ENCODE results near the gene PRKAG2. TPM values are rescaled to one million over a fixed set of nuclear protein-coding genes. Genes with fewer than 3 reads are reported as not detected.

The PRKAG2 gene
- total RNA-seq, 1 donor from 2014 or later: 17.9 TPM

GRCh38 chr7:151861881-151862280, 15.0 kb downstream of the PRKAG2 start:
- DNase-seq (ENCODE audit: extremely low spot score, unreplicated experiment): no peak
- no peaks in the 10 kb centered on the region for H3K36me3 Mint-ChIP-seq
- peaks cover 4% of the 10 kb centered on the region for H3K27me3 Mint-ChIP-seq
- H3K9me3 Mint-ChIP-seq: no peaks in the 10 kb centered on the region
- H3K27ac Mint-ChIP-seq: no peak overlapping the region
- TF ChIP-seq CTCF (conservative IDR thresholded peaks at IDR 0.05): no peak
- no peak overlapping the region for H3K4me3 Mint-ChIP-seq
- no peaks in the 10 kb centered on the region for H3K4me1 Mint-ChIP-seq (ENCODE audit: unreplicated experiment)

GRCh38 chr7:151860771-151861170, 16.1 kb downstream of the PRKAG2 start:
- Mint-ChIP-seq H3K27me3 (peaks cover 4% of the 10 kb centered on the region), H3K4me3 (no peak overlapping the region), H3K9me3 (no peaks in the 10 kb centered on the region), H3K36me3 (no peaks in the 10 kb centered on the region), H3K27ac (no peak overlapping the region), H3K4me1 (ENCODE audit: unreplicated experiment) (no peaks in the 10 kb centered on the region)
- no peak for DNase-seq (ENCODE audit: extremely low spot score, unreplicated experiment)
- no peak for TF ChIP-seq CTCF (conservative IDR thresholded peaks at IDR 0.05)

- Mint-ChIP-seq H3K9me3 (no peaks in the 10 kb centered on the region), H3K36me3 (no peaks in the 10 kb centered on the region), H3K27me3 (peaks cover 4% of the 10 kb centered on the region), H3K27ac (no peak overlapping the region), H3K4me1 (ENCODE audit: unreplicated experiment) (no peaks in the 10 kb centered on the region), H3K4me3 (no peak overlapping the region)
- TF ChIP-seq CTCF (conservative IDR thresholded peaks at IDR 0.05): no peak
- DNase-seq (ENCODE audit: extremely low spot score, unreplicated experiment): no peak
These were observed 16.8 kb downstream of the PRKAG2 start for GRCh38 chr7:151859948-151860685.

GRCh38 chr7:151859111-151859947, 17.6 kb downstream of the PRKAG2 start:
- Mint-ChIP-seq H3K4me3 (no peak overlapping the region), H3K27me3 (peaks cover 4% of the 10 kb centered on the region), H3K4me1 (ENCODE audit: unreplicated experiment) (no peaks in the 10 kb centered on the region), H3K9me3 (no peaks in the 10 kb centered on the region), H3K36me3 (no peaks in the 10 kb centered on the region), H3K27ac (no peak overlapping the region)
- DNase-seq (ENCODE audit: extremely low spot score, unreplicated experiment): no peak
- no peak for TF ChIP-seq CTCF (conservative IDR thresholded peaks at IDR 0.05)

DNA sequence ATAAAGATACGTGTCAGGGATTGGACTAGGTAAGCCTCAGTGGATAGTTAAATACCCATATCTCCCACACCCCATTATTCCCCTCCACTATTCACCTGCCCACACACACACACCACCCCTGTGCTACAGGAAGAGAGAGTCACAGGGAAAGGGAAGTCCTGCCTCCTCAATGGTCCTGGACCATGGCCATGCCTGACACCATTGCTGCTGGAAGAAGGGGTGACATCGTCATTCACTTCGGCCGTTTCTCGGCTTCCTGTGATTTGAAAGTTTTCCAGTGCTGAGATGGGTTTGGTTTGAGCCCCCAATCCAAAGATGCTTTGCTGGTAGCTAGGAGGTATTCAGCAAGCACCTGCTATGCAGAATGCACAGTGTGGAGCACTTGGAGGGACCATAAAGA, 18.5 kb downstream of the PRKAG2 start:
- Mint-ChIP-seq H3K9me3 (no peaks in the 10 kb centered on the region), H3K27me3 (peaks cover 4% of the 10 kb centered on the region), H3K4me1 (ENCODE audit: unreplicated experiment) (no peaks in the 10 kb centered on the region), H3K27ac (no peak overlapping the region), H3K36me3 (no peaks in the 10 kb centered on the region), H3K4me3 (no peak overlapping the region)
- no peak for TF ChIP-seq CTCF (conservative IDR thresholded peaks at IDR 0.05)
- no peak for DNase-seq (ENCODE audit: extremely low spot score, unreplicated experiment)

Measured in type B pancreatic cell (in vitro differentiated cells).